ENCODE data around the gene LGALS3BP. TPM values are rescaled to one million over a fixed set of nuclear protein-coding genes. Genes with fewer than 3 reads are reported as not detected.

LGALS3BP gene
- polyA plus RNA-seq, 1 donor (not counting 4 experiments of a cell fraction or from before 2014, with no cell fraction given), result 53.0 TPM

DNA sequence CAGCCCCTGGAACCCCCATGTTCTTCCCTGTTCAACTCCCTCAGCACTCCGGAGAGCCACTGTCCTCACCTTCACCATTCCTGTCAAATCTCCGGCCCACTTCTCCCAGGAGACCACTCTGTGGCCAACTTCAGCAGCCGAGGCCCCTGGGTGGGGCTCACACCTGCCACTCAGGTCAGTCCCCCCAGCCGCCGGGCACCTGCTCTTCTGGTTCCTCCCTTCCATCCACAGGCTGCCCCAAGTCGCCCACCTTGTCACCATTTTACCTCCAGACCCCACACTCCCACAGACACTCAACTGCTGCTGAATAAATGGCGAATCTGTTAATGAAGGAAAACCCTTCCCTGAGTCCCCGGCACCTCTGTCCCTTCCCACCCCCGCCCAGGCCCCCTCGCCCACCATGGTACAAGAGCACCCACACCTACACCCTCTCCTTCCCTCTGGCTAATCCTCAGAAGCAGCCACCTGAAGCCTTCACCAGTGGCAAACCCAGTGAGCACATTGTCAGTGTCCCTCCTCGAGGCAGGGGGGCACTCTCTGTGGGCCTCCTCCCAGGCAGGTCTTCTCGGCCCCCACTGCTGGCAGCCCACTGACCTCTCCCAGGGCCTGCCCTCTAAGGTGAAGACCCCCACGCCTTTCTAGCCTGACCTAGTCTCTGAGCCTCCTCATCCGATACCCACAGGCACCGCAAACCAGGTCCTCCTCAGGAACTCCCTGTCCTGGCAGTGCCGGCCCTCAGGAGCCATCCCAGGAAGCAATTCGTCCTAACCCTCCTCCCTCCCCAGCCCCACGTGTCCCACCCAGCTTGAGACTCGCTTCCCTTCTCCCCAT lies 21.7 kb upstream of the LGALS3BP start:
- no peak overlapping the region for H3K9ac ChIP-seq (ENCODE audit: control insufficient read depth, extremely low read depth, insufficient read depth, low read length)
- H3K9me1 ChIP-seq (ENCODE audit: control insufficient read depth, extremely low read depth, insufficient read depth, low read length), result peaks cover 5% of the 10 kb centered on the region
- H3K36me3 ChIP-seq (ENCODE audit: control insufficient read depth in 2 of 2, extremely low read depth in 1 of 2, insufficient read depth in 2 of 2, low read length in 2 of 2), result peaks cover 31% of the 10 kb centered on the region in 2 experiments
- peaks cover 71% of the 10 kb centered on the region for H3K79me2 ChIP-seq (ENCODE audit: control insufficient read depth, insufficient read depth, low read length)
- no peaks in the 10 kb centered on the region for H3K27me3 ChIP-seq (ENCODE audit: control insufficient read depth, extremely low read depth, insufficient read depth, low read length)
- H3K4me1 ChIP-seq (ENCODE audit: control insufficient read depth, extremely low read depth, insufficient read depth, low read length), result peaks cover 32% of the 10 kb centered on the region
- dilution Hi-C loops (cut with MboI; ENCODE audit: extremely low pct_ligation_motif_present, low sequenced_read_pairs), result no loop called here
- H3K27ac ChIP-seq (ENCODE audit: control insufficient read depth, insufficient read depth, low read length), result no peak overlapping the region
- DNase-seq (ENCODE audit: low read depth, low spot score) (no peak), FAIRE-seq (no peak)
- H3K4me3 ChIP-seq (ENCODE audit: control insufficient read depth in 2 of 3, extremely low read depth in 1 of 3, insufficient read depth in 2 of 3, low read depth in 1 of 3, low read length in 3 of 3), result no peak overlapping the region
- no peak overlapping the region for H3K4me2 ChIP-seq (ENCODE audit: control insufficient read depth, extremely low read depth, insufficient read depth, low read depth, low read length)
- peaks cover 9% of the 10 kb centered on the region for H4K20me1 ChIP-seq (ENCODE audit: control insufficient read depth, extremely low read depth, insufficient read depth, low read length)
- TF ChIP-seq, protein P1, sequence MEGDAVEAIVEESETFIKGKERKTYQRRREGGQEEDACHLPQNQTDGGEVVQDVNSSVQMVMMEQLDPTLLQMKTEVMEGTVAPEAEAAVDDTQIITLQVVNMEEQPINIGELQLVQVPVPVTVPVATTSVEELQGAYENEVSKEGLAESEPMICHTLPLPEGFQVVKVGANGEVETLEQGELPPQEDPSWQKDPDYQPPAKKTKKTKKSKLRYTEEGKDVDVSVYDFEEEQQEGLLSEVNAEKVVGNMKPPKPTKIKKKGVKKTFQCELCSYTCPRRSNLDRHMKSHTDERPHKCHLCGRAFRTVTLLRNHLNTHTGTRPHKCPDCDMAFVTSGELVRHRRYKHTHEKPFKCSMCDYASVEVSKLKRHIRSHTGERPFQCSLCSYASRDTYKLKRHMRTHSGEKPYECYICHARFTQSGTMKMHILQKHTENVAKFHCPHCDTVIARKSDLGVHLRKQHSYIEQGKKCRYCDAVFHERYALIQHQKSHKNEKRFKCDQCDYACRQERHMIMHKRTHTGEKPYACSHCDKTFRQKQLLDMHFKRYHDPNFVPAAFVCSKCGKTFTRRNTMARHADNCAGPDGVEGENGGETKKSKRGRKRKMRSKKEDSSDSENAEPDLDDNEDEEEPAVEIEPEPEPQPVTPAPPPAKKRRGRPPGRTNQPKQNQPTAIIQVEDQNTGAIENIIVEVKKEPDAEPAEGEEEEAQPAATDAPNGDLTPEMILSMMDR (optimal IDR thresholded peaks at IDR 0.05 in 1 of 3, IDR thresholded peaks at IDR 0.05 in 1 of 3, conservative IDR thresholded peaks at IDR 0.05 in 1 of 3; ENCODE audit: extremely low read depth in 1 of 3, insufficient read depth in 2 of 3, low read length in 3 of 3), result no peak
- no peak for TF ChIP-seq EZH2 (IDR thresholded peaks at IDR 0.05; ENCODE audit: low read length)
- no peaks in the 10 kb centered on the region for H3K9me3 ChIP-seq (ENCODE audit: control insufficient read depth, low read depth, low read length)
- no peak overlapping the region for H2AFZ ChIP-seq (ENCODE audit: control insufficient read depth, low read length)

DNA sequence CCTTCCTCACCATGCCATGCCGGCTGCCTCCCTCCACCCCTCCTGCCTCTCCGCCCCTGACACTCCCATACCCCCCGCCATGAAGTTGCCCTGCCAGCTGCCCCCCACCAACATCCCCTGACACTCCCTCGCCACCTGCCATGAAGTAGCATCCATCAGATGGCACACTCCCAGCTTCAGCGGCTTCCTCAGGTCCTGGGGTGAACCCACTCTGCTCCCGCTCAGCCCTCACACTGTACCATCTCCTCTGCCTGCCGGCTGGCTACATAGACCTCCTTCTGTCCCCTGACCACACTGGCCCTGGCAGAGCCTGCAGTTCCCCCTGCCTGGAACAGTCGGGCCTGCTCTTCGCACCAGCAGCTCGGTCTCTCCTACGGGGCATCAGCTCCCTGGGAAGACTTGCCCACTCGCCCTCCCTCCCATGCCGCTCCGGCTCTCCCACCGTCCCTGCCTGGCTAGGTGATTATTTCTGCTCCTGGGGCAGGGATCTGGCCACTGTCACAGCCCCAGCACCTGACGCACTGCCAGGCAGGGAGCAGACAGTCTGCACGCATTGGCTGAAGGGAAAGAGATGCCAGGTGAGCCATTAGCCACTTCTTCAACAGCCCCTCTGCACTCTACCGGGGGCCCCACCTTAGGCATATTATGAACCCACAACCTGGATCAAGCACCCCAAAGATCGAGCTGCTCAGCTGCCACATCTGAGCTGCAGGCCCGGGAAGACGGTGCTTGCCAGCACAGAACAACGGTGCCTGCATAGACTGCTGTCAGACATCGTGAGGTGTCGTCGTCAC lies 20.9 kb upstream of the LGALS3BP start:
- Histone ChIP-seq H3K27me3 (ENCODE audit: control insufficient read depth, extremely low read depth, insufficient read depth, low read length) (no peaks in the 10 kb centered on the region), H3K4me1 (ENCODE audit: control insufficient read depth, extremely low read depth, insufficient read depth, low read length) (peaks cover 26% of the 10 kb centered on the region), H2AFZ (ENCODE audit: control insufficient read depth, low read length) (no peak overlapping the region), H3K9me3 (ENCODE audit: control insufficient read depth, low read depth, low read length) (no peaks in the 10 kb centered on the region), H4K20me1 (ENCODE audit: control insufficient read depth, extremely low read depth, insufficient read depth, low read length) (peaks cover 9% of the 10 kb centered on the region), H3K36me3 (ENCODE audit: control insufficient read depth in 2 of 2, extremely low read depth in 1 of 2, insufficient read depth in 2 of 2, low read length in 2 of 2) (peaks cover 31 to 38% of the 10 kb centered on the region in 2 experiments), H3K79me2 (ENCODE audit: control insufficient read depth, insufficient read depth, low read length) (peaks cover 71% of the 10 kb centered on the region), H3K4me3 (ENCODE audit: control insufficient read depth in 2 of 3, extremely low read depth in 1 of 3, insufficient read depth in 2 of 3, low read depth in 1 of 3, low read length in 3 of 3) (no peak overlapping the region), H3K9ac (ENCODE audit: control insufficient read depth, extremely low read depth, insufficient read depth, low read length) (no peak overlapping the region), H3K4me2 (ENCODE audit: control insufficient read depth, extremely low read depth, insufficient read depth, low read depth, low read length) (no peak overlapping the region), H3K9me1 (ENCODE audit: control insufficient read depth, extremely low read depth, insufficient read depth, low read length) (peaks cover 5% of the 10 kb centered on the region), H3K27ac (ENCODE audit: control insufficient read depth, insufficient read depth, low read length) (no peak overlapping the region)
- dilution Hi-C loops (cut with MboI; ENCODE audit: extremely low pct_ligation_motif_present, low sequenced_read_pairs), result no loop called here
- FAIRE-seq, result no peak
- TF ChIP-seq EZH2 (IDR thresholded peaks at IDR 0.05; ENCODE audit: low read length), result no peak
- TF ChIP-seq, protein P1 (optimal IDR thresholded peaks at IDR 0.05 in 1 of 3, IDR thresholded peaks at IDR 0.05 in 1 of 3, conservative IDR thresholded peaks at IDR 0.05 in 1 of 3; ENCODE audit: extremely low read depth in 1 of 3, insufficient read depth in 2 of 3, low read length in 3 of 3), result no peak
- no peak for DNase-seq (ENCODE audit: low read depth, low spot score)
